ENCODE data around the gene RAPGEF1.

RAPGEF1 gene

DNA sequence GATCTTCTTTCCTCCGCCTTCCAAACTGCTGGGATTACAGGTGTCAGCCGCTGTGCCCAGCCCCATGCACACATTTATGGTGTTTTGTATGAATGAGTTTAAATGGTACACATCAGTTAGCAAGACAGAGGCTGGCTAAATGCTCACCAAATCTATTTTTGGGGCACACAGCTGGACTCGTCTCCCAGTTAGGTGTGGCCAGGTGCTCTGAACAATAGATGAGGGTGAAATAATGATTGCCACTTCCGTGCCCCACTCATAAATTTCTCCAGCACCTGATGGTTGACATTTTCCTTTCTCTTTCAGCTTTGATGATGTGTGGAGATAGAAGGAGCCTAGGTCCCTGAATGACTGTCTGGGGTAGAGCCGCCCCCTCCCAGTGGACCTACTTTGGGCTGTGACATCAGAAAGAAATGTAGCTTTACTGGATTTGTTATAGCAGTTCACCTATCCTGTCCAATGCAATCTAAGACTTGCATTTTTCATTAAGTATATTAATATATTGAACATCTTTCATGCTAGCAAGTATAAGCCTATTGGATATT is 8.6 kb upstream of the RAPGEF1 start:
- no peak for TF ChIP-seq EGR1 (IDR thresholded peaks at IDR 0.05)
- TF ChIP-seq CEBPB (IDR thresholded peaks at IDR 0.05), result no peak
- no peak for TF ChIP-seq FOXM1 (IDR thresholded peaks at IDR 0.05; ENCODE audit: borderline replicate concordance, low read depth)
- no peak for TF ChIP-seq RAD21 (IDR thresholded peaks at IDR 0.05; ENCODE audit: low read depth)
- TF ChIP-seq, protein P1, sequence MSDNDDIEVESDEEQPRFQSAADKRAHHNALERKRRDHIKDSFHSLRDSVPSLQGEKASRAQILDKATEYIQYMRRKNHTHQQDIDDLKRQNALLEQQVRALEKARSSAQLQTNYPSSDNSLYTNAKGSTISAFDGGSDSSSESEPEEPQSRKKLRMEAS (IDR thresholded peaks at IDR 0.05), result no peak
- no peak for TF ChIP-seq TCF12 (IDR thresholded peaks at IDR 0.05; ENCODE audit: low read depth)
- TF ChIP-seq YY1 (IDR thresholded peaks at IDR 0.05; ENCODE audit: low read depth), result no peak
- no peak for TF ChIP-seq EP300 (IDR thresholded peaks at IDR 0.05; ENCODE audit: borderline replicate concordance)
- TF ChIP-seq TAF1 (IDR thresholded peaks at IDR 0.05; ENCODE audit: low read depth), result no peak
- TF ChIP-seq CREB1 (IDR thresholded peaks at IDR 0.05; ENCODE audit: low read depth), result no peak
- TF ChIP-seq TEAD4 (IDR thresholded peaks at IDR 0.05), result no peak
- no peak for TF ChIP-seq REST (IDR thresholded peaks at IDR 0.05; ENCODE audit: low read depth)
- no peak for TF ChIP-seq NFIC (IDR thresholded peaks at IDR 0.05)
- TF ChIP-seq ZBTB7A (IDR thresholded peaks at IDR 0.05; ENCODE audit: low read depth), result no peak
- TF ChIP-seq, protein P2, sequence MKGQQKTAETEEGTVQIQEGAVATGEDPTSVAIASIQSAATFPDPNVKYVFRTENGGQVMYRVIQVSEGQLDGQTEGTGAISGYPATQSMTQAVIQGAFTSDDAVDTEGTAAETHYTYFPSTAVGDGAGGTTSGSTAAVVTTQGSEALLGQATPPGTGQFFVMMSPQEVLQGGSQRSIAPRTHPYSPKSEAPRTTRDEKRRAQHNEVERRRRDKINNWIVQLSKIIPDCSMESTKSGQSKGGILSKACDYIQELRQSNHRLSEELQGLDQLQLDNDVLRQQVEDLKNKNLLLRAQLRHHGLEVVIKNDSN (IDR thresholded peaks at IDR 0.05), result no peak

- TF ChIP-seq CEBPB (IDR thresholded peaks at IDR 0.05), result no peak
- peak; percentile 72 for TF ChIP-seq RAD21 (IDR thresholded peaks at IDR 0.05; ENCODE audit: low read depth)
- TF ChIP-seq, protein P1 (IDR thresholded peaks at IDR 0.05), result no peak
Observed at GRCh38 chr9:131747352-131747751, 7.5 kb upstream of the RAPGEF1 start.

DNA sequence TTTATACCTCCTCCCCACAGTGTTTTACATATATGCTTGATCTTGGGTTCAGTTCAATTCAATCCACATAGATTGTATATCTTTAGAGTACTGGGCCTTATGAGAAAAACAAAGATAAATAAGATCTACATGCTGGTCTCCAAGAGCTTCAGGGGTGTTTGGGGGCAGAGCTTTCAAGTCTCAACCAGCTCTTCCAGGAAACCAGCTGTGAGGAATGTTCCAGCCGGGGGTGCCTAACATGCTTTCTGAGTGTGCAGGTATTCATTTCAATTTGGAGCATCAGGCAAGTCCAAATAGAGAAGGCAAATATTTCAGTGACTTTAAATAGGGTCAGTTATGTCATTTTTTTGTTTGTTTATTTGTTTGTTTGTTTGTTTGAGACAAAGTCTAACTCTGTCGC is 5.7 kb upstream of the RAPGEF1 start:
- no peak for TF ChIP-seq YY1 (IDR thresholded peaks at IDR 0.05; ENCODE audit: low read depth)
- no peak for TF ChIP-seq FOXM1 (IDR thresholded peaks at IDR 0.05; ENCODE audit: borderline replicate concordance, low read depth)
- TF ChIP-seq TAF1 (IDR thresholded peaks at IDR 0.05; ENCODE audit: low read depth), result no peak

- TF ChIP-seq CREB1 (IDR thresholded peaks at IDR 0.05; ENCODE audit: low read depth) (no peak), EGR1 (IDR thresholded peaks at IDR 0.05) (no peak), RAD21 (IDR thresholded peaks at IDR 0.05; ENCODE audit: low read depth) (no peak), TEAD4 (IDR thresholded peaks at IDR 0.05) (no peak), TAF1 (IDR thresholded peaks at IDR 0.05; ENCODE audit: low read depth) (no peak), EP300 (IDR thresholded peaks at IDR 0.05; ENCODE audit: borderline replicate concordance) (no peak), ZBTB7A (IDR thresholded peaks at IDR 0.05; ENCODE audit: low read depth) (no peak), YY1 (IDR thresholded peaks at IDR 0.05; ENCODE audit: low read depth) (no peak), TCF12 (IDR thresholded peaks at IDR 0.05; ENCODE audit: low read depth) (no peak)
- TF ChIP-seq, protein P1 (IDR thresholded peaks at IDR 0.05), result no peak
- TF ChIP-seq, protein P2 (IDR thresholded peaks at IDR 0.05), result no peak
Observed at GRCh38 chr9:131744720-131745201, 4.9 kb upstream of the RAPGEF1 start.

DNA sequence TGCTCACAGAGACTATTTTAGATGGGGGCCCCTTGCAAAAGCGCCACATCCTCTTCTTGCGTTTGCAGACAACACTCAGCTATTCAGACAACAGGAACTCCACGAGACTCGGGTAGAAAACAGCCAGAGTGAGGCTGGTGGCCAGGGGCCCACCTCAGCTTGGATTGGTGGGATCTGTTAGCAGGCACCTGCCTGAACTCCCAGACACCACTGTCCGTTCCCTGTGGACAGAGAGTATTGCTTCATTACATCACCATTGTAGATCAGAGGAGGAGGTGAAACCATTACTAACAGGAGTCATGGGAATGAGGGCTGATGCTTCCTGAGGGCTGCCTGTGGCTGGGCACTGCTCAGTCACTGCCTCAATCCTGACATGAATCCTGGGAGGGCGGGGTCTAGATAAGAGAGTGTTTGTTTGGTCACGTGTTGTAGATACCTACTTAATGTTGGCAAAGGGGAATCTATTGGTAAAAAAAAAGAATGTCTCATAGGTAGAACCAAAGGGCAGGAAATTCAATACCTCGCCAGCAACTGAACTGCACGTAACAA is 4.4 kb upstream of the RAPGEF1 start:
- no peak for TF ChIP-seq ZBTB7A (IDR thresholded peaks at IDR 0.05; ENCODE audit: low read depth)
- TF ChIP-seq REST (IDR thresholded peaks at IDR 0.05; ENCODE audit: low read depth), result no peak
- TF ChIP-seq, protein P1 (IDR thresholded peaks at IDR 0.05), result no peak
- no peak for TF ChIP-seq TAF1 (IDR thresholded peaks at IDR 0.05; ENCODE audit: low read depth)
- no peak for TF ChIP-seq NFIC (IDR thresholded peaks at IDR 0.05)
- TF ChIP-seq, protein P2 (IDR thresholded peaks at IDR 0.05), result no peak
- no peak for TF ChIP-seq EGR1 (IDR thresholded peaks at IDR 0.05)
- no peak for TF ChIP-seq YY1 (IDR thresholded peaks at IDR 0.05; ENCODE audit: low read depth)
- TF ChIP-seq RAD21 (IDR thresholded peaks at IDR 0.05; ENCODE audit: low read depth), result no peak
- no peak for TF ChIP-seq TEAD4 (IDR thresholded peaks at IDR 0.05)
- no peak for TF ChIP-seq CEBPB (IDR thresholded peaks at IDR 0.05)
- no peak for TF ChIP-seq CREB1 (IDR thresholded peaks at IDR 0.05; ENCODE audit: low read depth)
- no peak for TF ChIP-seq EP300 (IDR thresholded peaks at IDR 0.05; ENCODE audit: borderline replicate concordance)
- no peak for TF ChIP-seq TCF12 (IDR thresholded peaks at IDR 0.05; ENCODE audit: low read depth)
- no peak for TF ChIP-seq FOXM1 (IDR thresholded peaks at IDR 0.05; ENCODE audit: borderline replicate concordance, low read depth)
